ENCODE measurements around the gene FRRS1.
A peak's percentile ranks its signal among the peaks of the same experiment; 100 is the strongest.

The FRRS1 gene

GRCh38 chr1:99674115-99675064 is 92.0 kb downstream of the FRRS1 start:
- peak in 2 of 4 experiments; percentile 1 to 3 for DNase-seq

GRCh38 chr1:99673315-99673714 is 93.1 kb downstream of the FRRS1 start:
- DNase-seq, result no peak

DNA sequence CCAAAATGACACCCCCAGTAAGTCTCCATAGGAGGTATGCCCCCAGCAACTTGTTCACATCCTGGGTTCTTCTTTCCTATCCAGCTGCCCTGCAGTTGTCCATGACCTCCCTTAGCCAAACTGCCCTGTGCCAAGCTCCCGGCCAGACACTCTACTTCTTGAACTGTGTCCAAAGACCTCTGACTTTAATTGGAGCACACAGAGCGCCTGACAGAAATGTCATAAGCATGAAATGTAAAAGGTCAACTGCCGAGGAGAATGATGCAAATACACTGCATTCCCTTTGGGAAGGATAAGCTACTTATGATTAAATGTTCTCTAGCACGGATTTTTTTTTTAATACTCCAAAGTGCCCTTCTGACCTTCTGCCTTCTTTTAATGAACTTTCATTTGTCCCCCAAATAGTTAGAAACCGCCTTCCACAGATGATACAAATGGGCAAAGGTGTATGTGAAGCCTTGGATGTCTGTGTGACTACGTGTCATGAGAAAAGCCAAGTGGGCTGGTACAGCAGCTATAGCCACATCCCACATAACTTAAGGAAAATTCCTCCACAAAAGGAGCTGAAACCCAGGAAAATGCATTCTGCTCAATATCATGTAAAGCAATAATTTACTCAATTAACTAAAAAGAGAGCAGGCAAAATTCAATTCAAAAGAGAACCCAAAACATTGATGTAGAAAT is 93.8 kb downstream of the FRRS1 start:
- DNase-seq, result no peak

DNA sequence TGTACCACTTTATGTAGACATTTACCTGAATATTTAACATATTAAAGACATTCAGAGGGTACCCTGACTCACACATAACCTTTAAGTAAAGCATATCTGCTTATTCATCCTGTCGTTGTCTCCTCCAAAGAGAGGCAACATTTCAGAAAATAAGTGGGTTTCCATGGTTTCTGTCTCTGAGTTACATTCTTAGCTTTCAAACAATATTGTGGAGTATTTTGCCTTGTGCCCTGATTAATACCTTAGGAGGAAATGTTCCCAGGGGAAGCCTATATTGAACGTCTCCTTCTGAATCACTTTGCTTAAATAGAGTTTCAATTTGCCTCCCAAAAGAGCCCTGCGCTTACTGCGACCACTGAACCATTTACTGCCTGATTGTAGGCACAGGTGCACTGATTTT is 94.4 kb downstream of the FRRS1 start:
- no peak for DNase-seq

- no peak for DNase-seq
Observed at GRCh38 chr1:99670583-99670982, 95.9 kb downstream of the FRRS1 start.

- no peak for DNase-seq
Observed at GRCh38 chr1:99669821-99670220, 96.6 kb downstream of the FRRS1 start.

- DNase-seq, result no peak
Observed at GRCh38 chr1:99669376-99669775, 97.1 kb downstream of the FRRS1 start.

DNA sequence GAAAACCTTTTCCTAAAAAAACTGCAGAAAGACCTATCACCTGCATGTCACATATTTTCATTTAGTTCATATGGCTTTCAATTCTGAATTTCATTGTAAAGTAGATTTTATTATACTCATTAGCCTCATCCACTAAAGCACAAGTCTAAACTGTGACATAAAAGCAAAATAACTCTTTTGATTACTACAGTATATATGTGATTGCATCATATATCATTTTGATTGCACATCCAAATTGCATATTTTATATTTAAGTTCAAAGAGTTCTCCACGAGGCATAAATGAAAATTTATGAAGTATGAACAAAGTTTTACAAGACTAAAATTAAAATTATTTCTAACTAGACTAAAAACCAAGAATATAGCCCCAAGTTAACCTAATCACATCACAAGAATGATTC is 101.2 kb downstream of the FRRS1 start:
- DNase-seq, result no peak

- no peak for DNase-seq
Observed at GRCh38 chr1:99663501-99663900, 102.9 kb downstream of the FRRS1 start.

DNA sequence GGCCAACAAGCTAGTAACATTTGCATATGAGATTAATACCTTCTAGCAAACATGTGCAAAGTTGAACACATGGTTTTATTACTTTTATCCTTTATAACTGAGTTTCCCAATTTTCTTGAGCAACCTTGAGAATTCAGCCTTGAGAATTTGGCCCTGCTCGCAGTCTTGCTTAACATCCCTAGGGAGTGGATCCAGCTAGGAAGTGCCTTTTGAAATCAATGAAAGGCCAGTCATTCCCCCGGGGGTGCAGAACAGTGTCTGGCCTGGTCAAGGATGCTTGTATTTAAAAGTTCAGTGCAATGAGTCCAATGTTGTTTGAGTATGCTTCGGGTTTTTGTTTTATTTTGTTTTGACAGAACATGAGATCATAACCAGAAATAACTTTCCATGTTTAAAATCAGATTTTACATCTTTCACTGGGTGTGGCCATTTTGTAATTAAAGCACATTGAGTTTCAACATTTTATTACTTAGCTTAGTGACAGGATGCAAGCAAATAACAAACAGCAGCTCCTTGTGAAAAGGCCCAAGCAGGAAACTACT is 103.8 kb downstream of the FRRS1 start:
- no peak for DNase-seq

DNA sequence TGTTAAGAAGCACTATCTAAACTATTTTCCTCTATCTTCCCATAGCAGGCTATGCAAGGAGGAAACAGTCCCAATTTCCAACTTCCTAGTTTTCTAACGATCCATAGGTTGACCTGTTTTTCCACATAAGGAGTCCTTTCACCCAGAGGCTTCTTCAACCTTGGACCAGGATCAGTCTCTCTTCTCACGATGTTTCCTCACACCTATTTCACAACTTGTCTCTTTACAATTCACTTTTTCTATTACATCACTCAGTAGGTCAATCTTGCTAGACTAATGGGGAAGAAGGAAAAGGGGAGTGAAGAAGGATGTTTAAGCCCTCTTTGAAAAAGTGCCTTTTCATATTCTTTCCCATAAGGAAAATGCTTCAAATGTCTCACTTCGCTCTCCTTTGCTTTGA is 104.7 kb downstream of the FRRS1 start:
- peak in 1 of 4 experiments; percentile 6 for DNase-seq

DNA sequence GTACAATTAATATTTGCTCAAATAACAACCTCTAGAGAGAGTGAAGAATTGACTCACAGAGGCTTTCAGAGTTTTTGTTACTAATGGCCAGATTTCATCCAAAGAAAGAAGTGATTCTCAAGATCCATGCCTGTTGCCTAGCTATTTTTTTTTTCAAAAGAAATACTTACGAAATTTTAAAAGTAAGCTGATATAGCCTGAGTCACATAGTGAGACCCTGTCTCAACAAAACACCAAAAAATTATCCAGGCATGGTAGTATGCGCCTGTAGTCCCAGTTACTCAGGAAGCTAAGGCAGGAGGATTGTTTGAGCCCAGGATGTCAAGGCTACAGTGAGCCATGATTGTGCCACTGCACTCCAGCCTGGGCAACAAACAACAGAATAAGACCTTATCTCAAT is 105.9 kb downstream of the FRRS1 start:
- no peak for DNase-seq

DNA sequence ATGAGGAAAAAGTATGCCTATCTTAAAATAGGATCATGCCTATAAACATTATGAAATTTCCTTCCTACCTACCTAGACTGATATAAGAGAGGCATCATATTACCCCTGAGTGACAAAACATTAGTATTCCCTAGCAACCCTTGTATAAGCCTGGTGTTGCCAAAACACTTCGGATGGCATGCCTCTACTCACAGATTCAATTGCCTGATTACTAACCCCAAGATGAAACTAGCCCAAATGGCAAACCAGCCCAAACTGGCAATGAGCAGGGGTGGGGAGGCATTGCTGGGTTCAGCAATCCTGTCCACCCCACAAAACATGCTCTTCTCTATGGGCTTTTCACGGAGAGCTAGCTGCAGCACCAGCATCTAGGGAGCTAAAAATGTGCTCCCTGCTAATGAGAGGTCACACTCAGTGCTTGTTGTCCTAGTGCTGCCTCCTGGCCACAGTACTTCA is 106.7 kb downstream of the FRRS1 start:
- DNase-seq, result no peak

All from suppressor macrophage (primary cell).